ENCODE data around the gene SERF2.
"Not testable (repeated sequence)": the region's sequence is repeated elsewhere in the genome, so short reads cannot be mapped to it uniquely, and the experiment has no call there.

SERF2 gene

GRCh38 chr15:43826508-43827341 lies 34.6 kb downstream of the SERF2 start, which contains the start of gene WDR76:
Gene WDR76 (plus strand): TSS chr15:43827002. CDS start chr15:43827033, 31 bp downstream.
- peak in 39 of 58 donors; percentile 1 to 51 (median 15) for DNase-seq

- DNase-seq, result no peak
Observed at GRCh38 chr15:43828061-43828657, 36.0 kb downstream of the SERF2 start.

- not testable (repeated sequence) for DNase-seq
Observed at GRCh38 chr15:43829951-43830540, 37.9 kb downstream of the SERF2 start.

DNA sequence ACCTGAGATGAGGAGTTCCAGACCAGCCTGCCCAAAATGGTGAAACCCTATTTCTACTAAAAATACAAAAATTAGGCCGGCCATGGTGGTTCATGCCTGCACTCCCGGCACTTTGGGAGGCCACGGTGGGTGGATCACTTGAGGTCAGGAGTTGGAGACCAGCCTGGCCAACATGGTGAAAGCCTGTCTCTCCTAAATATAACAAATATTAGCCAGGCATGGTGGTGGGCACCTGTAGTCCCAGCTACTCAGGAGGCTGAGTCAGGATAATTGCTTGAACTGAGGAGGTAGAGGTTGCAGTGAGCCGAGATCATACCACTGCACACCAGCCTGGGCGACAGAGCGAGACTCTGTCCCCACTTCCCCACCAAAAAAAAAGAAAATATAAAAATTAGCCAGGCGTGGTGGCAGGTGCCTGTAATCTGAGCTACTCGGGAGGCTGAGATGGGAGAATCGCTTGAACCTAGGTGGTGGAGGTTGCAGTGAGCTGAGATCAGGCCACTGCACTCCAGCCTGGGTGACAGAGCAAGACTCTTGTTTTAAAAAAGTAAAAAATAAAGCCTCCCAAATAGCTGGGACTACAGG lies 38.7 kb downstream of the SERF2 start:
- DNase-seq, result not testable (repeated sequence)

DNA sequence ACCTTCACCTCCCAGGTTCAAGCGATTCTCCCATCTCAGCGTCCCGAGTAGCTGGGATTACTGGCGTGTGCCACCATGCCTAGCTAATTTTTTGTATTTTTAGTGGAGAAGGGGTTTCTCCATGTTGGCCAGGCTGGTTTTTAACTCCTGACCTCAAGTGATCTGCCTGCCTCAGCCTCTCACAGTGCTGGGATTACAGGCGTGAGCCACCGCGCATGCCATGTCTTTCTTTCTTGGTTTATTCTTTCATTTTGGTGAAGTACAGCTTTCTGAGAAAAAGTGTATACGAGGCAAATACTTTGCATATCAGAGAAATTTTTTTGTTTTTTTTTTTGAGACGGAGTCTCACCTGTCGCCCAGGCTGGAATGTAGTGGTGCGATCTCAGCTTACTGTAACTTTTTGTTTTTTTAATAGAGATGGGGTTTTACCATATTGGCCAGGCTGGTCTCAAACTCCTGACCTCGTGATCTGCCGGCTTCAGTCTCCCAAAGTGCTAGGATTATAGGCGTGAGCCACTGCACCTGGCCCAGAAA lies 39.5 kb downstream of the SERF2 start:
- DNase-seq, result not testable (repeated sequence)

GRCh38 chr15:43832485-43832884 lies 40.4 kb downstream of the SERF2 start:
- DNase-seq, result not testable (repeated sequence)

DNA sequence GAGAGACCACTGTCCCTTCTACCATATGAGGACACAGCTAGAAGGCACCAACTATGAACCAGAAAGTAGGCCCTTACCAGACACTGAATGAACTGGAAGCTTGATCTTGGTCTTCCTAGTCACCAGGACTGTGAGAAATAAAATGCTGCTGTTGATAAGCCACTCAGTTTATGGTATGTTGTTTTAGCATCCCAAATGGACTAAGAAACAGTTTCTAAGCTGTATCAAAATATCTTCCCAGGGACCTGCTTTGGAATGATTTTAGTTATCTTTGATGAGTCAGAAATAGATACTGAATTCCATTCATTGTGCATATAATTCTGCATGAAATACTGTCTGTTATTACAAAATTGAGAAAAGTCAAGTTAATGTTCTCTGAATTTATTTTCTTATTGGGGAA lies 53.3 kb downstream of the SERF2 start:
- no peak for DNase-seq
